ENCODE results near the gene PPIE. TPM values are rescaled to one million over a fixed set of nuclear protein-coding genes. Genes with fewer than 3 reads are reported as not detected.

Gene PPIE
- total and polyA plus RNA-seq, 2 of the 13 experiments (the other 11 are each of a cell fraction or from before 2014, with no cell fraction given): 15.3 to 26.3 TPM

- TF ChIP-seq, protein P1, sequence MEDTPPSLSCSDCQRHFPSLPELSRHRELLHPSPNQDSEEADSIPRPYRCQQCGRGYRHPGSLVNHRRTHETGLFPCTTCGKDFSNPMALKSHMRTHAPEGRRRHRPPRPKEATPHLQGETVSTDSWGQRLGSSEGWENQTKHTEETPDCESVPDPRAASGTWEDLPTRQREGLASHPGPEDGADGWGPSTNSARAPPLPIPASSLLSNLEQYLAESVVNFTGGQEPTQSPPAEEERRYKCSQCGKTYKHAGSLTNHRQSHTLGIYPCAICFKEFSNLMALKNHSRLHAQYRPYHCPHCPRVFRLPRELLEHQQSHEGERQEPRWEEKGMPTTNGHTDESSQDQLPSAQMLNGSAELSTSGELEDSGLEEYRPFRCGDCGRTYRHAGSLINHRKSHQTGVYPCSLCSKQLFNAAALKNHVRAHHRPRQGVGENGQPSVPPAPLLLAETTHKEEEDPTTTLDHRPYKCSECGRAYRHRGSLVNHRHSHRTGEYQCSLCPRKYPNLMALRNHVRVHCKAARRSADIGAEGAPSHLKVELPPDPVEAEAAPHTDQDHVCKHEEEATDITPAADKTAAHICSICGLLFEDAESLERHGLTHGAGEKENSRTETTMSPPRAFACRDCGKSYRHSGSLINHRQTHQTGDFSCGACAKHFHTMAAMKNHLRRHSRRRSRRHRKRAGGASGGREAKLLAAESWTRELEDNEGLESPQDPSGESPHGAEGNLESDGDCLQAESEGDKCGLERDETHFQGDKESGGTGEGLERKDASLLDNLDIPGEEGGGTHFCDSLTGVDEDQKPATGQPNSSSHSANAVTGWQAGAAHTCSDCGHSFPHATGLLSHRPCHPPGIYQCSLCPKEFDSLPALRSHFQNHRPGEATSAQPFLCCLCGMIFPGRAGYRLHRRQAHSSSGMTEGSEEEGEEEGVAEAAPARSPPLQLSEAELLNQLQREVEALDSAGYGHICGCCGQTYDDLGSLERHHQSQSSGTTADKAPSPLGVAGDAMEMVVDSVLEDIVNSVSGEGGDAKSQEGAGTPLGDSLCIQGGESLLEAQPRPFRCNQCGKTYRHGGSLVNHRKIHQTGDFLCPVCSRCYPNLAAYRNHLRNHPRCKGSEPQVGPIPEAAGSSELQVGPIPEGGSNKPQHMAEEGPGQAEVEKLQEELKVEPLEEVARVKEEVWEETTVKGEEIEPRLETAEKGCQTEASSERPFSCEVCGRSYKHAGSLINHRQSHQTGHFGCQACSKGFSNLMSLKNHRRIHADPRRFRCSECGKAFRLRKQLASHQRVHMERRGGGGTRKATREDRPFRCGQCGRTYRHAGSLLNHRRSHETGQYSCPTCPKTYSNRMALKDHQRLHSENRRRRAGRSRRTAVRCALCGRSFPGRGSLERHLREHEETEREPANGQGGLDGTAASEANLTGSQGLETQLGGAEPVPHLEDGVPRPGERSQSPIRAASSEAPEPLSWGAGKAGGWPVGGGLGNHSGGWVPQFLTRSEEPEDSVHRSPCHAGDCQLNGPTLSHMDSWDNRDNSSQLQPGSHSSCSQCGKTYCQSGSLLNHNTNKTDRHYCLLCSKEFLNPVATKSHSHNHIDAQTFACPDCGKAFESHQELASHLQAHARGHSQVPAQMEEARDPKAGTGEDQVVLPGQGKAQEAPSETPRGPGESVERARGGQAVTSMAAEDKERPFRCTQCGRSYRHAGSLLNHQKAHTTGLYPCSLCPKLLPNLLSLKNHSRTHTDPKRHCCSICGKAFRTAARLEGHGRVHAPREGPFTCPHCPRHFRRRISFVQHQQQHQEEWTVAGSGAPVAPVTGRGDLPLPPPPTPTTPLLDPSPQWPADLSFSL (CRISPR knock-in tag; IDR thresholded peaks at IDR 0.05): no peak
- TF ChIP-seq EZH2 (conservative IDR thresholded peaks at IDR 0.05; ENCODE audit: low read depth, low read length): 0 out of 2 replicates have a peak, but pooled peaks have one; percentile 15
- TF ChIP-seq STAG1 (CRISPR knock-in tag; IDR thresholded peaks at IDR 0.05): no peak
- no peak for TF ChIP-seq CBX5 (CRISPR knock-in tag; IDR thresholded peaks at IDR 0.05; ENCODE audit: borderline replicate concordance)
- TF ChIP-seq, protein P2, sequence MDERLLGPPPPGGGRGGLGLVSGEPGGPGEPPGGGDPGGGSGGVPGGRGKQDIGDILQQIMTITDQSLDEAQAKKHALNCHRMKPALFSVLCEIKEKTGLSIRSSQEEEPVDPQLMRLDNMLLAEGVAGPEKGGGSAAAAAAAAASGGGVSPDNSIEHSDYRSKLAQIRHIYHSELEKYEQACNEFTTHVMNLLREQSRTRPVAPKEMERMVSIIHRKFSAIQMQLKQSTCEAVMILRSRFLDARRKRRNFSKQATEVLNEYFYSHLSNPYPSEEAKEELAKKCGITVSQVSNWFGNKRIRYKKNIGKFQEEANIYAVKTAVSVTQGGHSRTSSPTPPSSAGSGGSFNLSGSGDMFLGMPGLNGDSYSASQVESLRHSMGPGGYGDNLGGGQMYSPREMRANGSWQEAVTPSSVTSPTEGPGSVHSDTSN (CRISPR knock-in tag; IDR thresholded peaks at IDR 0.05): peak; percentile 83
- no peak for TF ChIP-seq U2AF2 (IDR thresholded peaks at IDR 0.05; ENCODE audit: low read depth, low read length)
- no peak for TF ChIP-seq GATAD1 (CRISPR knock-in tag; IDR thresholded peaks at IDR 0.05)
- TF ChIP-seq, protein P3, sequence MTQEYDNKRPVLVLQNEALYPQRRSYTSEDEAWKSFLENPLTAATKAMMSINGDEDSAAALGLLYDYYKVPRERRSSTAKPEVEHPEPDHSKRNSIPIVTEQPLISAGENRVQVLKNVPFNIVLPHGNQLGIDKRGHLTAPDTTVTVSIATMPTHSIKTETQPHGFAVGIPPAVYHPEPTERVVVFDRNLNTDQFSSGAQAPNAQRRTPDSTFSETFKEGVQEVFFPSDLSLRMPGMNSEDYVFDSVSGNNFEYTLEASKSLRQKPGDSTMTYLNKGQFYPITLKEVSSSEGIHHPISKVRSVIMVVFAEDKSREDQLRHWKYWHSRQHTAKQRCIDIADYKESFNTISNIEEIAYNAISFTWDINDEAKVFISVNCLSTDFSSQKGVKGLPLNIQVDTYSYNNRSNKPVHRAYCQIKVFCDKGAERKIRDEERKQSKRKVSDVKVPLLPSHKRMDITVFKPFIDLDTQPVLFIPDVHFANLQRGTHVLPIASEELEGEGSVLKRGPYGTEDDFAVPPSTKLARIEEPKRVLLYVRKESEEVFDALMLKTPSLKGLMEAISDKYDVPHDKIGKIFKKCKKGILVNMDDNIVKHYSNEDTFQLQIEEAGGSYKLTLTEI (CRISPR knock-in tag; conservative IDR thresholded peaks at IDR 0.05): no peak
- TF ChIP-seq, protein P4, sequence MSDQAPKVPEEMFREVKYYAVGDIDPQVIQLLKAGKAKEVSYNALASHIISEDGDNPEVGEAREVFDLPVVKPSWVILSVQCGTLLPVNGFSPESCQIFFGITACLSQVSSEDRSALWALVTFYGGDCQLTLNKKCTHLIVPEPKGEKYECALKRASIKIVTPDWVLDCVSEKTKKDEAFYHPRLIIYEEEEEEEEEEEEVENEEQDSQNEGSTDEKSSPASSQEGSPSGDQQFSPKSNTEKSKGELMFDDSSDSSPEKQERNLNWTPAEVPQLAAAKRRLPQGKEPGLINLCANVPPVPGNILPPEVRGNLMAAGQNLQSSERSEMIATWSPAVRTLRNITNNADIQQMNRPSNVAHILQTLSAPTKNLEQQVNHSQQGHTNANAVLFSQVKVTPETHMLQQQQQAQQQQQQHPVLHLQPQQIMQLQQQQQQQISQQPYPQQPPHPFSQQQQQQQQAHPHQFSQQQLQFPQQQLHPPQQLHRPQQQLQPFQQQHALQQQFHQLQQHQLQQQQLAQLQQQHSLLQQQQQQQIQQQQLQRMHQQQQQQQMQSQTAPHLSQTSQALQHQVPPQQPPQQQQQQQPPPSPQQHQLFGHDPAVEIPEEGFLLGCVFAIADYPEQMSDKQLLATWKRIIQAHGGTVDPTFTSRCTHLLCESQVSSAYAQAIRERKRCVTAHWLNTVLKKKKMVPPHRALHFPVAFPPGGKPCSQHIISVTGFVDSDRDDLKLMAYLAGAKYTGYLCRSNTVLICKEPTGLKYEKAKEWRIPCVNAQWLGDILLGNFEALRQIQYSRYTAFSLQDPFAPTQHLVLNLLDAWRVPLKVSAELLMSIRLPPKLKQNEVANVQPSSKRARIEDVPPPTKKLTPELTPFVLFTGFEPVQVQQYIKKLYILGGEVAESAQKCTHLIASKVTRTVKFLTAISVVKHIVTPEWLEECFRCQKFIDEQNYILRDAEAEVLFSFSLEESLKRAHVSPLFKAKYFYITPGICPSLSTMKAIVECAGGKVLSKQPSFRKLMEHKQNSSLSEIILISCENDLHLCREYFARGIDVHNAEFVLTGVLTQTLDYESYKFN (CRISPR knock-in tag; conservative IDR thresholded peaks at IDR 0.05): no peak
- no peak for TF ChIP-seq TEAD2 (CRISPR knock-in tag; IDR thresholded peaks at IDR 0.05)
- TF ChIP-seq BRF2 (CRISPR knock-in tag; IDR thresholded peaks at IDR 0.05): no peak
- no peak for TF ChIP-seq MXD3 (CRISPR knock-in tag; IDR thresholded peaks at IDR 0.05)
- TF ChIP-seq HES4 (CRISPR knock-in tag; IDR thresholded peaks at IDR 0.05; ENCODE audit: borderline replicate concordance): no peak
- no peak for TF ChIP-seq NFKB2 (CRISPR knock-in tag; IDR thresholded peaks at IDR 0.05; ENCODE audit: borderline replicate concordance)
Measured at GRCh38 chr1:39691383-39692151, 47.1 kb upstream of the PPIE start, which contains the start of gene HPCAL4 (continued).
